T47D (cell line): ENCODE data around the gene ATG4D.
"Not testable (repeated sequence)": the region's sequence is repeated elsewhere in the genome, so short reads cannot be mapped to it uniquely, and the experiment has no call there.

Experiments used
- DNase-seq, 2 experiments: peaks; one replicate each; pipeline versions ENCODE4 v3.0.0 to v3.0.0-alpha.2; 2011 to 2012; ENCODE audit warnings: low read depth in 1 of 2, low spot score in 1 of 2
- JUND ChIP-seq: IDR thresholded peaks from 2 replicates; pipeline ENCODE4 v1.6.1; 2012; ENCODE audit warnings: low read depth
- in situ Hi-C: cut with HindIII; loops from 2 replicates; pipeline ENCODE4 v1.10.0; 2016; ENCODE audit warnings: low sequenced_read_pairs, low pct_unique_long_range_greater_than_20kb

ATG4D gene

DNA sequence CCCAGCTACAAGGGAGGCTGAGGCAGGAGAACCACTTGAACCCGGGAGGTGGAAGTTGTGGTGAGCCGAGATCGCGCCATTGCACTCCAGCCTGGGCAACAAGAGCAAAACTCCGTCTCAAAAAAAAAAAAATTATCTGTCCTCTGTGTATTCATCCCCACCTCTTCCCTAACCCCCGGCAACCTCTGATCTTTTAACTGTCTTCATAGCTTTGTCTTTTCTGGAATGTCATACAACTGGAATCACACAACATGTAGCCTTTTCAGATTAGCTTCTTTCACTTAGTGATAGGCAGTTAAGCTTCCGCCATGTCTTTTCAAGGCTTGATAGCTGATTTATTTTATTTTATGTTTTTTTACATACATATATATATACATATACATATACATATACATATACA is 18.1 kb upstream of the ATG4D start:
- no peak for TF ChIP-seq JUND
- no peak for DNase-seq
- in situ Hi-C loops, result no loop called here

DNA sequence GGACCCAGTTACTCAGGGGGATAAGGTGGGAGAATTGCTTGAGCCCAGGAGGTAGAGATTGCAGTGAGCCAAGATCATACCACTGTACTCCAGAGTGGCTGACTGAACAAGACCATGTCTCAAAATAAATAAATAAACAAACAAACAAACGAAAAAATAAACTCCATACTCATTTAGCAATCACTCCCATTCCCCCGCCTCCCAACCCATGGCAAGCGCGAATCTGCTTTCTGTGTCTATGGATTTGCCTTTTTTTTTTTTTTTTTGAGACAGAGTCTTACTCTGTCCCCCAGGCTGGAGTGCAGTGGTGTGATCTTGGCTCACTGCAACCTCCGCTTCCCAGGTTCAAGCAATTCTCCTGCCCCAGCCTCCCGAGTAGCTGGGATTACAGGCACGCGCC is 16.8 kb upstream of the ATG4D start:
- in situ Hi-C loops, DNase-seq: not testable (repeated sequence)

DNA sequence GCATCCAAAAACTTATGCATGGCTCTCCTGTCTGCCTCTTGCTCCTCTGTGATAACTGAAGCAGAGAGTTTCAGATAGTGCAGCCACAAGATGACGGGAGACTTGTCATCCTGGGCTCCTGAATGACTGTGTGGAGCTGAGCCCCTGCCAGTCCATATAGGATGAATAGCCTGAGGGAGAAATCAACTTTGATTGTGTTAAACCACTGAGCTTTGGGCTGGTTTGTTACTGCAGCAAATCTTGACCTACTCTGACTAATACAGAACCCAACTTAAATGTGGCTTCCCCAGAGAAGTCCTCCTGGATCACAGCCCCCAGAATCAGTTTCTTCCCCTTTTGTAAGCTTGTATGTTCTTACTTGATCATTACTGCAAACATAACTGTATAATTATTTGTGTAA is 11.2 kb upstream of the ATG4D start:
- in situ Hi-C loops, result no loop called here
- no peak for TF ChIP-seq JUND
- no peak for DNase-seq

DNA sequence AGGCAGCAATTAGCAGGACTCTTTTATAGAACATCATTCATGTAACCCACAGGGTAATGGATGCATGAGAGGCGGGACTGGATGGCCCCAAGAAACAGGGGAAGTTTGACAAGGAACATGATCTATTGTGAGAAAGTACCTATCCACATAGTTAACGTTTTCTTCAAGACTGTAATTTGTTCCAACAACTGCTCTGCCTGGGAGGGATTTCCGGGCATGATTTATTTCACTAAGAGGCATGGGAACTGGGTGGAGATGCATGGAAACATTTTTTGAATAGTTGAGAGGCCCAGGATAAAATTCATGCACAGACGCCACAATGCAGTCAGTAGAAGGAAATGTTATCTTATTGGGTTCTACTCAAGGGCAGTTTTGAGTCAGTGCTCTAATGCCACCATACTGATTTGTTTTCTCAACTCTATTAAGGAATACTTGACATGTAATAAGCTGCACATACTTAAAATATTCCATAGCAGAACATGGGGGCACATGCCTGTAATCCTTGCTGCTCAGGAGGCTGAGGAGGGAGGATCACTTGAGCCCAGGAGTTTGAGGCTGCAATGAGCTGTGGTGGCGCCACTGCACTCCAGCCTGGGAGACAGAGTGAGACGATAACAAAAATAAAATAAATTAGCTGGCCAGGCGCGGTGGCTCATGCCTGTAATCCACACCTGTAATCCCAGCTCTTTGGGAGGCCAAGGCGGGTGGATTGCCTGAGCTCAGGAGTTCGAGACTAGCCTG is 9.9 kb upstream of the ATG4D start:
- no peak for TF ChIP-seq JUND
- in situ Hi-C loops, result no loop called here
- no peak for DNase-seq

DNA sequence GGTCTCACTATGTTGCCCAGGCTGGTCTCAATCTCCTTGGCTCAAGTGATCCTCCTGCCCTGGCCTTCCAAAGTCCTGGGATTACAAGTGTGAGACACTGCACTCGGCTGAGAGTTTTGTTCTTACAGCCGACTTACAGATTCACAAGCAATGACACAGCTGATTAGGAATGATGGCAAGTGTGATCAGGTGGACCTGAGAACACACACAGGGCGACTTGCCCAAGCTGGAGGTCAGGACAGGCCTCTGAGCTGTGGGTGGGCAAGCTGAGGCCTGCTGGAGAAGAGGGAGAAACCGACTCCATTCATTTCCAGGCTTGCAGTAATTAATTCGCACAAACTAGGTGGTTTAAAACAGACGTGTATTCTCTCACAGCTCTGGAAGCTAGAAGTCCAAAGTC is 8.1 kb upstream of the ATG4D start:
- no peak for TF ChIP-seq JUND
- in situ Hi-C loops, result no loop called here
- DNase-seq, result no peak

DNA sequence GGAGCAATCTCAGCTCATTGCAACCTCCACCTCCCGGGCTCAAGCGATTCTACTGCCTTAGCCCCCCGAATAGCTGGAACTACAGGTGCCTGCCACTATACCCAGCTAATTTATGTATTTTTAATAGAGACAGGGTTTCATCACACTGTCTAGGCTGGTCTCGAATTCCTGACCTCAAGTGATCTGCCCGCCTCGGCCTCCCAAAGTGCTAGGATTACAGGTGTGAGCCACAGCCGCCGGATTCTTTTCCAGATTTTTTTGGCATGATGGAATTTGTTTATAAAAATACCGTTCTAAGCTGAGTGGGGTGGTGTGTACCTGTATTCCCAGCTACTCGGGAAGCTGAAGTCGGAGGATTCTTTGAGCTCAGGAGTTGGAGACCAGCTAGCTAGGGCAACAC is 6.0 kb upstream of the ATG4D start:
- no peak for DNase-seq
- in situ Hi-C loops, result no loop called here

DNA sequence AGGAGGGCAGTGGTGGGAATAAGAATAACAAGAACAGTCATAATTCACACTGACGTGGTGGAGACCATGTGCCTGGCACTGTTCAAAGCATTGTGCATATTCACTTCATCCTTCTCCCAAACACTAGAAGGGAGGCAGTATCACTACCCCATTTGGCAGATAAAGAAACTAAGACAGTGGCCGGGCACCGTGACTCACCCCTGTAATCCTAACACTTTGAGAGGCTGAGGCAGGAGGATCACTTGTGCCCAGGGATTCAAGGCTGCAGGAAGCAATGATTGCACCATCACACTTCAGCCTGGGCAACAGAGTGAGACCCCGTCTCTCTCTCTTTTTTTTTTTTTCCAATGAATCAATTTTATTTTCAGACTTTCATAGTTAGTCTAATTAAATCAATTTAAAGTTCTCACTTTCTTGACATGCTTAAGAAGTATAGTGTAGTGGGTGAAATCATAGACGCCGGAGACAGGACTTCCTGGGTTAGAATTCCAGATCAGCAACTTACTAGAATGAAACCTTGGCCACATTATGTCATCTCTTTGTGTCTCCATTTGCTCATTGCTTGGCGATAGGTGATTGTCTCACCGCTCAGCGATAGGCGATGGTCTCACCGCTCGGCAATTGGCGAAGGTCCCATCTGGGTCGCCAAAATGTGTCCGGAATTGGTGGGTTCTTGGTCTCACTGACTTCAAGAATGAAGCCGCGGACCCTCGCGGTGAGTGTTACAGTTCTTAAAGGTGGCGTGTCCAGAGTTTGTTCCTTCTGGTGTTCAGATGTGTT is 5.3 kb upstream of the ATG4D start:
- in situ Hi-C loops, result no loop called here
- TF ChIP-seq JUND, result no peak
- DNase-seq, result no peak

More for the DNA sequence above, 6.0 kb upstream of the ATG4D start:
- TF ChIP-seq JUND, result no peak

DNA sequence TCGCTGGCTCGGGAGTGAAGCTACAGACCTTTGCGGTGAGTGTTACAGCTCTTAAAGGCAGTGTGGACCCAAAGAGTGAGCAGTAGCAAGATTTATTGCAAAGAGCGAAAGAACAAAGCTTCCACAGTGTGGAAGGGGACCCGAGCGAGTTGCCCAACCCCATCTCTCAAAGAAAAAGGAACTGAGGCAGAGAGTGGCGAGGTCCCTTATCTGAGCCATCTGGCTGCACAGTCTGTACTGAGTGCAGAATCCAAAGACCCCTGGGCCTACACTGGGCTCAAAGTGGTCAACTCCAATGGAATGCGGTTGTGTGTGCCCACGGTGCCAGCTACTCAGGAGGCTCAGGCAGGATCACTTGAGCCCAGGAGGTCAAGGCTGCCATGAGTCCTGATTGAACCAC is 4.7 kb upstream of the ATG4D start:
- DNase-seq, in situ Hi-C loops: not testable (repeated sequence)

DNA sequence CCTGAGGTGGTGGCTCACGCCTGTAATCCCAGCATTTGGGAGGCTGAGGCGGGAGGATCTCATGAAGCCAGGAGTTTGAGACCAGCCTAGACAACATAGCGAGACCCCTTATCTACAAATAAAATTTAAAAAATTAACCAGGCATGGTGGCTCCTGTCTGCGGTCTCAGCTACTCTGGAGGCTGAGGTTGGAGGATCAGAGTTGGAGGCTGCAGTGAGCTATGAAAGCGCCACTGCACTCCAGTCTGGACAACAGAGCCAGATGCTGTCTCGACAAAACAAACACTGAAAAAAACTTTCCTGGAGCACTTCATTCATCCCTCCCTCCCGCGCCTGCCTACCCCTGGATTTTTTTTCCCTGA is 665 bp upstream of the ATG4D start:
- no peak for TF ChIP-seq JUND
- in situ Hi-C loops, result no loop called here
- DNase-seq, result no peak

DNA sequence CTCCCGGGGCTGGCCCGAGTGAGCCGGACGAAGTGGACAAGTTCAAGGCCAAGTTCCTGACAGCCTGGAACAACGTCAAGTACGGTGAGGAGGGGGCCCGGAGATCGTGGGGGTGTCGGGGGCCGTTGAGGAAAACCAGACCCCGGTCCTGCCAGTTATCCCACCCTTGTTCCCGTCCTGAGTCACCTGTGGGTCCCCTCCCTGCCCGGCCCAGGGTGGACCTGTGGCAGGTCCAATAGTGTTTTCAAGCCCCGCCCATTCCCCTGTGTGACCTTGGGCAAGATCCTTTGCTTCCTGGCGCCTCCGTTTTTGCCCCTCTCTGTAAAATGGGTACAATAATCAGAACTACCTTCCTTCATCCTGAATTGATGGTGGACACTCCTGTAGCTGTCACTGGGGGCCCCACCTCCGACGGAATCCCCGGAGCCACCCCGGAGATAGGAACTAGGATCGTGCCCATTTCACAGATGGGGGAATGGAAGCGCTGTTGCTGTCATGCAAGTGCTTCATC is 593 bp downstream of the ATG4D start:
- TF ChIP-seq JUND, result no peak
- no peak for DNase-seq
- in situ Hi-C loops, result no loop called here

DNA sequence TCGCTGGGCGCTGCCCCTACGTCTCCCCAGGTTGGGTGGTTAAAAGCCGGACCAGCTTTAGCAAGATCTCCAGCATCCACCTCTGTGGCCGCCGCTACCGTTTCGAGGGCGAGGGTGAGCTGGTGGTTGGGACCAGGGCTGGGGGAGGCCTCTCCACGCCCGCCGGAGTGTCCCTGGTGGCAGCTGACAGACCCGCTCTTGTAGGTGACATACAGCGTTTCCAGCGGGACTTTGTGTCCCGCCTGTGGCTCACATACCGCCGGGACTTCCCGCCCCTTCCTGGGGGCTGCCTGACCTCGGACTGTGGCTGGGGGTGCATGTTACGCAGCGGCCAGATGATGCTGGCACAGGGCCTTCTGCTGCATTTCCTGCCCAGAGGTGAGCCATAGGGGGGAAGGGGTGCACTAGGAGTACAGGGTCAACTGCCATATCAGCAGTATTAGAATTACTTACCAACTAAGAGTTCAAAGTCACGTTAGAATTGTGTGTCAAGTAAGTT is 1.1 kb downstream of the ATG4D start:
- in situ Hi-C loops, result no loop called here
- no peak for TF ChIP-seq JUND
- DNase-seq, result no peak

DNA sequence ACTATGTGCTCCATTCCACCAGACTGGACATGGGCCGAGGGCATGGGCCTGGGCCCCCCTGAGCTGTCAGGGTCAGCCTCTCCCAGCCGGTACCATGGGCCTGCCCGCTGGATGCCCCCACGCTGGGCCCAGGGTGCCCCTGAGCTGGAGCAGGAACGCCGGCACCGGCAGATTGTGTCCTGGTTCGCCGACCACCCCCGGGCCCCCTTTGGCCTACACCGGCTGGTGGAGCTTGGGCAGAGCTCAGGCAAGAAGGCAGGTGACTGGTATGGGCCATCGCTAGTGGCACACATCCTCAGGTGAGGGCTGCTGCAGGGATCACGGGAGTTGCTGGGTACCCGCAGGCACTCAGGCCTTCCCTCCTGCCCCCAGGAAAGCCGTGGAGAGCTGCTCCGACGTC is 3.1 kb downstream of the ATG4D start:
- no peak for DNase-seq
- no peak for TF ChIP-seq JUND
- in situ Hi-C loops, result no loop called here

DNA sequence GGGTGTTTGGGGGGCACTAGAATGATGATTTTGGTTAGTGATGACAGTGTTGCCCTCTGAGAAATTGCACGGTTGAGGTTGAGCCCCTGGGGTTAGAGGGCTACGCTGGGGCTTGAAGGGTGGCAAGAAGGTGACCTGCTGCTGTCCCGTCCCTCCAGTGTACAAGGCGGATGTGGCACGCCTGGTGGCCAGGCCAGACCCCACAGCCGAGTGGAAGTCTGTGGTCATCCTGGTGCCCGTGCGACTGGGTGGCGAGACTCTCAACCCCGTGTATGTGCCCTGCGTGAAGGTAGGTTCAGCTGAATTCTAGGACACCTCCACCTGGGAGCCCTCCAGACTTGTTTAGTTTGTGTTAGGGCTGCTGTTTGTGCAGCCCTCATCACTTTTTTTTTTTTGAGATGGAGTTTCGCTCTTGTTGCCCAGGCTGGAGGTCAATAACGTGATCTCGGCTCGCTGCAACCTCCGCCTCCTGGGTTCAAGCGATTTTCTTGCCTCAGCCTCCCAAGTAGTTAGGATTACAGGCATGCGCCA is 5.1 kb downstream of the ATG4D start:
- DNase-seq, result no peak
- in situ Hi-C loops, result no loop called here
- no peak for TF ChIP-seq JUND

DNA sequence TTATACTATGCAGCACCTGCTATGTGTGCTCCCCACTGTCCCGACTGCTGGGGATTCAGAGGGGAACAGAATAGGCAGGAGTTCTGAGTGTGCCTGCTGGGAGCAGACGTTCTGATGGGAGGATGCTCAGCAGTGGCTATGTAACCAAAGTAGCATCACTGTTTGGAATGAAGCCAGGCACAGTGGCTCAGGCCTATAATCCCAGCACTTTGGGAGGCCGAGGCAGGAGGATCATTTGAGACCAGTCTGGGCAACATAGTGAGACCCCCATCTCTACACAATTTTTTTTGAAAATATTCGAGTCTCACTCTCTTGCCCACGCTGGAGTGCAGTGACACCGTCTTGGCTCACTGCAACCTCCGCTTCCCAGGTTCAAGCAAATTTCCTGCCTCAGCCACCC is 6.0 kb downstream of the ATG4D start:
- TF ChIP-seq JUND, result no peak
- in situ Hi-C loops, result no loop called here
- no peak for DNase-seq
